Activated T-cell treated with anti-CD3 and anti-CD28 coated beads for 24 hours (primary cell): ENCODE results near the gene IL16.
"Not testable (repeated sequence)": the region's sequence is repeated elsewhere in the genome, so short reads cannot be mapped to it uniquely, and the experiment has no call there.

Experiments used
- DNase-seq: peaks from one replicate; pipeline ENCODE4 v3.0.0-alpha.2; 2020; ENCODE audit warnings: low read depth

IL16 gene

GRCh38 chr15:81337713-81338157, 141.1 kb downstream of the IL16 start:
- DNase-seq, result no peak

- DNase-seq, result no peak
Measured at GRCh38 chr15:81338170-81339007, 141.7 kb downstream of the IL16 start.

GRCh38 chr15:81339321-81339720, 142.6 kb downstream of the IL16 start:
- no peak for DNase-seq

- DNase-seq, result no peak
Measured at GRCh38 chr15:81339851-81340250, 143.2 kb downstream of the IL16 start.

DNA sequence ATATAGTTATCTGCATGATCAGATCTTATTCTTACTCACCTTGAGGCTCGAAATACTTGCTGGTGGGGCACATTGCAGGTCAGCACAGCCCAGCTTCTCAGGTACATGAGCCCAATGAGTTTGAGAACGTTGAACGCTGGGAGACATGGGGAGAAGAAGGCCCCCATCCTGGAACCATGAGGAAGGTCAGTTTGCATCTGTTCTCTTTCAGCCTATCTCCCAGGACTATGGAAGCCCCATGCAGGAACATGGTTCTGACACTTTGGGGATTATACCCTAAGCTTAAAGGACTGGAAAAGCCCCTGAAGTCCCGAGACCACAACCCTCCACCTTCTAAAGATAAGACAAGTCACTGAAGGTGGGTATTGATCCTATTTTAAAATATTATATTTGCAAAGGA, 144.7 kb downstream of the IL16 start:
- no peak for DNase-seq

DNA sequence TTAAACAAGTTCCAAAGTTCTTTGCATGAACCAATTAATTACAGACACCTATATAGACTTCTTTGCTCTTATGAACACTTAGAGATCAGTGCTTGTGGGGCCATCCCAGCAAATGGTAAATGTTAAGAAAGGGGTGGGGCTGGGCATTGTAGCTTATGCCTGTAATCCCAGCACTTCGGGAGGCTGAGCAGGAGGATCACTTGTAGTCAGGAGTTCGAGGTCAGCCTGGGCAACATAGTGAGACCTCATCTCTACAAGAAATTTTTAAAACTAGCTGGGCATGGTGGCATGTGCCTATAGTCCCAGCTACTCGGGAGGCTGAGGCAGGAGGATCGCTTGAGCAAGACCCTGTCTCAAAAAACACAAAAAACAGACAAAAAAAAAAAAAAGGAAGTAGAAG, 146.7 kb downstream of the IL16 start:
- DNase-seq, result no peak

DNA sequence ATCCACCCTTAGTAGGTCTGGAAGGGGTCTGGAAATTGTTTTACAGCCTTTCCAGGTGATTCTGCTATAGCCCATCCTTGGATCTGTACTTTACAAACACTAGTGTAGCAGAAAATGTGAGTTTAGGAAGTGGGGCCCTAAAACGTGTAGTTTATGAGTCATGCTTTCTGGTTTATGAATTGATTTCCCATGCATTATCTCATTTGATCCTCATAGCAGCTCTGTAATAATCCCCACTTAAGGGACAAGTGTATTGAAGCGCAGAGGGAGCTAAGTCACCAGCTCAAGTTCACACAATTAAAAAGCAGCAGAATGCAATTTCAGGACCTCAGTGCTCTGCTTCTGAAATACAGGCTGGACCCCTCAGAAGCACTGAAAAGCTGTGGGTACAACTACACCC, 149.9 kb downstream of the IL16 start:
- no peak for DNase-seq

- no peak for DNase-seq
Measured at GRCh38 chr15:81347910-81348309, 151.2 kb downstream of the IL16 start.

DNA sequence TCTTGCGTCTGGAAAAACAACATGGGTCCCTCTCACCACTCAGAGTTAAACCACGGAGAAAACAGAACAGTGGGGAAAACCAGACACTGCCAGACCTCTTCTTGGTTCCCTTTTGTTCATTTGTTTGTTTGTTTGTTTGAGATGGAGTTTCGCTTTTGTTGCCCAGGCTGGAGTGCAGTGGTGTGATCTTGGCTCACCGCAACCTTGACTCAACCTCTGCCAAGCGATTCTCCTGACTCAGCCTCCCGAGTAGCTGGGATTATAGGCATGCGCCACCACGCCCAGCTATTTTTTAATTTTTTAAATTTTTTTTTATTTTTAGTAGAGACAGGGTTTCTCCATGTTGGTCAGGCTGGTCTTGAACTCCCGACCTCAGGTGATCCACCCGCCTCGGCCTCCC, 152.0 kb downstream of the IL16 start:
- DNase-seq, result not testable (repeated sequence)

GRCh38 chr15:81349271-81349670, 152.6 kb downstream of the IL16 start:
- no peak for DNase-seq

DNA sequence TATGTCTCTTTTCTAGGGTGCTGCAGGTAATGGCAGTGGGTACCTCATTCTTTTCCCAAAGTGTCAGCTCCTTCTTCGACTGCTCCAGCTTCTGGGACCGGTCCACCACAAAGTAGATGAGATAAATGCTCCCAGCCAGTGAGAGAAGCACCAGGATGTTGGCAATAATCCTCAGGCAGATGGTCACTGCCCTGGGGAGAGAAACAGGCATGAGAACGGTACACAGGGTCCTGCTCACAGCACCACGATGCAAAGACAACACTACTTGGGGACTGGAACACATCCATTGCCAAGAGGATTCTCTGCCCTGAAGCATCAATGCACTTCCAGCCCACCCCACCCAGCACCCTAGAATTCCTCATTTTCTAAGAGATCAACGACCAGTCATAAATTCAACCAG, 155.0 kb downstream of the IL16 start:
- DNase-seq, result no peak

GRCh38 chr15:81356252-81356651, 159.6 kb downstream of the IL16 start:
- no peak for DNase-seq

GRCh38 chr15:81357180-81357686, 160.6 kb downstream of the IL16 start:
- no peak for DNase-seq

- no peak for DNase-seq
Measured at GRCh38 chr15:81358248-81358647, 161.6 kb downstream of the IL16 start.

DNA sequence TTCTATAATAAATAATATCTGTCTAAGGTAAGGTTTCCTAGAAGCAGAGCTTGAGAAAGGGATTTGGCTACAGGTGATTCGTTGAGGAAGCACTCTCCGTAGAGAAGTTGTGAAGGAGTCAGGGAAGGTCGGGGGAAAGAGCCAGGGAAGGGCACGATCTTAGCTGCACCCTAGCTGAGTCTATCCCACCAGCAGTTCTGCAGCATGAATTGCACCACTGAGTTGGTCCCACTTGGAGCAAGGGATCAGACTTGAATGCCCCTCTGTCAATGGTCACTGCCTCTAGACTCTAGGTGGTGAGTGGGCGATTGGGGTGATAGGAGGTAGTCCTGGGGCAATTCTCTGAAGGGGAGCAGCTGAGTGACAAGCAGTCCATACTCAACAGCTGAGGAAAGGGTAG, 163.8 kb downstream of the IL16 start:
- no peak for DNase-seq

DNA sequence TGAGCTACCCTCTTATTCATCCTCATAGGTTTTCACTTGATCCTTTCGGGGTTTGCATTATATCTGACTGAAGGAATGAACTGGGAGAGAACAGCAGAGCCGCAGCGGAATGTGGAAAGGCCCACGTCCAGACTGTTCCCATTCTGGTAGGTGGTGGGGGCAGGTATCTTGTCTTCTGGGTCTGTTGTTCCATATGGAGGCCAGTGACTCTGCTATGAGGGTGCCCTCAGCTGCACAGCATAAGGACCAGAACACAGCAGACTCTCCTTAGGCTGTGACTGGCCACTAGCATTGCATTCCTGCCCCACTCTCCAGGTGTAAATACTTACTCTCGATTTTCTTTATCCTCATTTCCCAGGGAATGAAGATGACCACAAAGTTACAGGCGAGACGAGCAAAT, 165.2 kb downstream of the IL16 start:
- no peak for DNase-seq

GRCh38 chr15:81362790-81363189, 166.1 kb downstream of the IL16 start:
- DNase-seq, result no peak

DNA sequence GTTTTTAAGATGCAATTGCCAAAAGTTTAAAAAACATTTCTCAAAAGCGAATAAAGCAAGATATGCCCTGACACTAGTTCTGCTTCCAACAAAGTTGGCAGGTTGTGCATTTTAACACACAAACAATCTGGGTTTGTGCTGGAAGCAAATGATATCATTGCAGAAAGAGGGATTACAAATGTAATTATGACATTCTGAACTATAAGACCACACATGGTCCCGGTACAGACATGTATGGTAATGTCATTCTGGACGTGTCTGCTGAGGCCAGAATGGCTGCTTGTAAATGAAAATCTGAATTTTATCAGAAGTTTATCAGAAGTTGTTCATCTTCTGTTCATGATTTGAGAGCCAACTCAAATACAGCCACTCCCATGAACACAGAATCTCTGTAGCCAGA, 166.6 kb downstream of the IL16 start:
- no peak for DNase-seq
